Measurements from ENCODE around the gene CES4A. TPM values are rescaled to one million over a fixed set of nuclear protein-coding genes. Genes with fewer than 3 reads are reported as not detected.
A peak's percentile ranks its signal among the peaks of the same experiment; 100 is the strongest.

The CES4A gene
- total and polyA plus RNA-seq, 2 of the 13 experiments (the other 11 are each of a cell fraction or from before 2014, with no cell fraction given), result 0.09 to 0.17 TPM

DNA sequence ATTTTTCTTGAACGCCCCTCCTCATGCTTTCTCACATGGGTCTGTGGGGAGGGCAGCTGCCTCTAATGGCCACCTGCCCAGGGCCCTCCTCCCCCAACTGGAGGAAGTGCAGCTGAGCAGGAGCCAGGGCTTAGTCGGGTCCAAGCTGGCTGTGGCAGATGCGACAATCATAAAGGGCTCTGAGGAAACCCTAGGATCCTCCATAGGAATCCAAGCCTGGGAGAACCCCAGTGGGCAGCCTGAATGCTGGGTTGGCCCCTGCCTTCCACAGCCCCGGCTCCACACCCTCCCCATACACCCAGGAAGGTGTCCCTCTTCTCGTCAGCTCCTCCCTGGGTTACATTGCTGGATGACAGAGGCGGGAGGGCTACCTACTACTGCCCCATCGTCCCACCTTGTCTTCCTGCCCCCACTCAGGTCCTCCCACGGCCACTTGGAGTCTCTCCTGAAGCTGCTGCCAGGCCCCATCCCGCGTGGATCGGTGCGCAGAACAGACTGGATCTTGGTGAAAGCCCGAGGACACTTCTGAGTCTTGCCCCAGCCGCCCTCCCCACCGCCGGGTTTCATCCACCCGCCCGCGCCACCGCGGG, 24.9 kb downstream of the CES4A start (continued):
- TF ChIP-seq ZNF407 (CRISPR knock-in tag; IDR thresholded peaks at IDR 0.05; ENCODE audit: not compliant biosample characterization) (no peak), ZC3H13 (CRISPR knock-in tag; IDR thresholded peaks at IDR 0.05) (peak; percentile 17; the same call in 1 of the 2 replicates), RELA (CRISPR knock-in tag; IDR thresholded peaks at IDR 0.05) (no peak), NKX3-1 (CRISPR knock-in tag; IDR thresholded peaks at IDR 0.05) (no peak), MLLT10 (CRISPR knock-in tag; IDR thresholded peaks at IDR 0.05) (no peak), PHF21A (CRISPR knock-in tag; IDR thresholded peaks at IDR 0.05) (no peak), ZNF605 (CRISPR knock-in tag; IDR thresholded peaks at IDR 0.05) (no peak), KLF16 (CRISPR knock-in tag; IDR thresholded peaks at IDR 0.05) (no peak), THYN1 (CRISPR knock-in tag; IDR thresholded peaks at IDR 0.05; ENCODE audit: borderline replicate concordance, low read depth) (0 out of 2 replicates have a peak, but pooled peaks have one; percentile 43), ZSCAN21 (CRISPR knock-in tag; IDR thresholded peaks at IDR 0.05; ENCODE audit: borderline replicate concordance) (no peak), FLYWCH1 (CRISPR knock-in tag; IDR thresholded peaks at IDR 0.05) (no peak), KDM2A (CRISPR knock-in tag; IDR thresholded peaks at IDR 0.05; ENCODE audit: borderline replicate concordance, low read depth) (no peak), RBM39 (IDR thresholded peaks at IDR 0.05; ENCODE audit: low read depth, low read length, poor library complexity, severe bottlenecking) (no peak), LCORL (IDR thresholded peaks at IDR 0.05) (no peak), LCORL (CRISPR knock-in tag; IDR thresholded peaks at IDR 0.05) (0 out of 2 replicates have a peak, but pooled peaks have one; percentile 6), EZH2 (conservative IDR thresholded peaks at IDR 0.05; ENCODE audit: low read depth, low read length) (peak; percentile 63; the same call in 1 of the 2 replicates), FOXC1 (CRISPR knock-in tag; IDR thresholded peaks at IDR 0.05; ENCODE audit: borderline replicate concordance) (peak; percentile 50), ZNF572 (CRISPR knock-in tag; IDR thresholded peaks at IDR 0.05) (0 out of 2 replicates have a peak, but pooled peaks have one; percentile 68), SNAPC2 (CRISPR knock-in tag; IDR thresholded peaks at IDR 0.05) (0 out of 2 replicates have a peak, but pooled peaks have one; percentile 48), HNF1B (CRISPR knock-in tag; IDR thresholded peaks at IDR 0.05) (peak; percentile 44; the same call in 1 of the 2 replicates)
- TF ChIP-seq, protein P1, sequence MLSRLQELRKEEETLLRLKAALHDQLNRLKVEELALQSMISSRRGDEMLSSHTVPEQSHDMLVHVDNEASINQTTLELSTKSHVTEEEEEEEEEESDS (CRISPR knock-in tag; IDR thresholded peaks at IDR 0.05; ENCODE audit: borderline replicate concordance), result peak; percentile 48; the same call in 1 of the 2 replicates
